LNCAP (cell line): ENCODE results near the gene KCNE4.

Experiments used
- TF ChIP-seq, protein P1 (sequence below): fragments of 450-650 bp; IDR thresholded peaks from 2 replicates; pipeline ENCODE4 v1.5.1; 2017; ENCODE audit warnings: mild to moderate bottlenecking

KCNE4 gene

GRCh38 chr2:223019390-223019930 is 32.5 kb upstream of the KCNE4 start:
- TF ChIP-seq, protein P1, sequence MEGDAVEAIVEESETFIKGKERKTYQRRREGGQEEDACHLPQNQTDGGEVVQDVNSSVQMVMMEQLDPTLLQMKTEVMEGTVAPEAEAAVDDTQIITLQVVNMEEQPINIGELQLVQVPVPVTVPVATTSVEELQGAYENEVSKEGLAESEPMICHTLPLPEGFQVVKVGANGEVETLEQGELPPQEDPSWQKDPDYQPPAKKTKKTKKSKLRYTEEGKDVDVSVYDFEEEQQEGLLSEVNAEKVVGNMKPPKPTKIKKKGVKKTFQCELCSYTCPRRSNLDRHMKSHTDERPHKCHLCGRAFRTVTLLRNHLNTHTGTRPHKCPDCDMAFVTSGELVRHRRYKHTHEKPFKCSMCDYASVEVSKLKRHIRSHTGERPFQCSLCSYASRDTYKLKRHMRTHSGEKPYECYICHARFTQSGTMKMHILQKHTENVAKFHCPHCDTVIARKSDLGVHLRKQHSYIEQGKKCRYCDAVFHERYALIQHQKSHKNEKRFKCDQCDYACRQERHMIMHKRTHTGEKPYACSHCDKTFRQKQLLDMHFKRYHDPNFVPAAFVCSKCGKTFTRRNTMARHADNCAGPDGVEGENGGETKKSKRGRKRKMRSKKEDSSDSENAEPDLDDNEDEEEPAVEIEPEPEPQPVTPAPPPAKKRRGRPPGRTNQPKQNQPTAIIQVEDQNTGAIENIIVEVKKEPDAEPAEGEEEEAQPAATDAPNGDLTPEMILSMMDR = no peak

GRCh38 chr2:223019987-223020717 is 31.8 kb upstream of the KCNE4 start:
- TF ChIP-seq, protein P1 = no peak

DNA sequence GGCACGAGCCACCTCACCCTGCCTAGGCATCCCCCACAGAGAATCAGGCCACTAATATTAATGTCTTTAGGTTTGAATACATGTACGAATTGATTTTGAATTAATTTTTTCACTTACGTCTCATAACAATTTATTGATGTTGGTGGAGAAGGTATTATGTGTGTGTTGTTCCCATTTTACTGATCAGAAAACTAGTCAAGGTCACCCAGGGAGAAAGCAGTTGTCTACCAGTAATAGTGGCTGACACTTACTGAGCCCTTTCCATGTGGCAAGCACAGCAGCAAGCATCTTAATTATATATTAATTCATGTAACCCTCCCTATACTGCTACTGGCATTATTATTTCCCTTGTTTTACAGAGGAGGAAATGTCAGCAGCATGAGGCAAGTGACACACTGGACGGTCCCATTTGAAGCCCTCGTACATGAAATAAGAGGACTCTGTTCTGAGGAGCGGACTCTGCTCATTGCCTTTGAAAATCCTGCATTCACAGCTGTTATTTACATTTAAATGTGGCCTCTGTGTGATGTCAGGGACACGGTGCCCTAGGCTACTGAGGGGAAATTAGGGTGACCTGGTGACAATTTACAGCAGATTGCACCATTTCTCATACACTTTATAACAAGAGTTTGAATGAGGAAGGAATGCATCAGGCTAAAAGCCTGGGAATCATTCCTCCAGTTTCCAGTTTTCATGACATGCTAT is 30.9 kb upstream of the KCNE4 start:
- TF ChIP-seq, protein P1 = no peak

GRCh38 chr2:223026357-223027110 is 25.5 kb upstream of the KCNE4 start:
- TF ChIP-seq, protein P1 = no peak

GRCh38 chr2:223027442-223027841 is 24.5 kb upstream of the KCNE4 start:
- TF ChIP-seq, protein P1 = no peak

DNA sequence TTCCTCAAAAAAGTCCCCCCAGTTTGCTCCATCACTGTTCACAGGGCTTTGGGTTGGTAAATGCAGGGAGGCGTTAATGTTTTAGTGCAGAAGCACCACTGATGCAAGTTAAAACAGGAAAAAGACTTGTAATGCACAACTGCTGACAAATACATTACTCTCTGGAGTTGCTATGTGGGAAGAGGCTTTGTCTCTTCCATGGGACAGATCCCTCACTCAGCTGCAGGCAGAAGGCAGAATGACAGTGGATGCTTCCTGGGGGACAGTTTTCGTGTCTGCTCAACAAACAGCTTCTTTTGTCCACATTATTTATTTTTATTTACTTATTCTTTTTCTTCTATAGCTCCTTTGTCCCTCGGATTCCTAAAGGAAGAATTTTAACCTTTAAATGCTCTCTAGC is 22.7 kb upstream of the KCNE4 start:
- TF ChIP-seq, protein P1 = no peak
